Fibroblast of lung (primary cell): Measurements from ENCODE around the gene GOLGA1. TPM values are rescaled to one million over a fixed set of nuclear protein-coding genes. Genes with fewer than 3 reads are reported as not detected.
A peak's percentile ranks its signal among the peaks of the same experiment; 100 is the strongest.
"Not testable (repeated sequence)": the region's sequence is repeated elsewhere in the genome, so short reads cannot be mapped to it uniquely, and the experiment has no call there.

ENCODE experiments used
- DNase-seq, 2 donors: peaks; one replicate each; pipeline versions ENCODE4 v3.0.0 to v3.0.0-alpha.2; 2010; ENCODE audit warnings: low read depth in 2 of 2
- H2AFZ ChIP-seq: 2 replicates; pipeline ENCODE4 v1.5.1; 2012; ENCODE audit warnings: low read length, control low read depth, inconsistent platforms
- H3K27ac ChIP-seq: 2 replicates; pipeline ENCODE4 v1.5.1; 2011; ENCODE audit warnings: low read length, control low read depth; ENCODE audit not compliant: insufficient read depth
- H3K27me3 ChIP-seq: 2 replicates; pipeline ENCODE4 v1.5.1; 2011; ENCODE audit warnings: mild to moderate bottlenecking, low read length; ENCODE audit not compliant: control insufficient read depth, insufficient read depth
- H3K36me3 ChIP-seq: 2 replicates; pipeline ENCODE4 v1.5.1; 2011; ENCODE audit warnings: low read length; ENCODE audit not compliant: control insufficient read depth, insufficient read depth
- H3K4me1 ChIP-seq: 2 replicates; pipeline ENCODE4 v1.5.1; 2011; ENCODE audit warnings: low read length; ENCODE audit not compliant: control insufficient read depth, insufficient read depth; ENCODE audit errors: extremely low read depth
- H3K4me2 ChIP-seq: 2 replicates; pipeline ENCODE4 v1.5.1; 2011; ENCODE audit warnings: low read length, control low read depth; ENCODE audit not compliant: insufficient read depth; ENCODE audit errors: extremely low read depth
- H3K4me3 ChIP-seq, 4 experiments: fragments of 200-600 bp in 1 of 4; sonication (generic) in 1 of 4; replicated peaks in 1 of 4; 2 replicates each; pipeline ENCODE4 v1.5.1; 2011 to 2016; ENCODE audit warnings: low read length in 4 of 4, low read depth in 3 of 4, mild to moderate bottlenecking in 3 of 4, control low read depth in 2 of 4, inconsistent platforms in 1 of 4, mixed read lengths in 1 of 4; ENCODE audit not compliant: insufficient read depth in 1 of 4; ENCODE audit errors: control extremely low read depth in 1 of 4
- H3K79me2 ChIP-seq: 2 replicates; pipeline ENCODE4 v1.5.1; 2012; ENCODE audit warnings: mild to moderate bottlenecking, low read length, inconsistent platforms; ENCODE audit not compliant: control insufficient read depth, insufficient read depth
- H3K9ac ChIP-seq: 2 replicates; pipeline ENCODE4 v1.5.1; 2011; ENCODE audit warnings: mild to moderate bottlenecking, low read length, control low read depth; ENCODE audit not compliant: insufficient read depth
- H3K9me3 ChIP-seq: 2 replicates; pipeline ENCODE4 v1.5.1; 2012; ENCODE audit warnings: low read depth, low read length; ENCODE audit not compliant: control insufficient read depth, insufficient read depth
- H4K20me1 ChIP-seq: 2 replicates; pipeline ENCODE4 v1.5.1; 2011; ENCODE audit warnings: low read length; ENCODE audit not compliant: control insufficient read depth, insufficient read depth; ENCODE audit errors: extremely low read depth
- EZH2 ChIP-seq: IDR thresholded peaks from 2 replicates; pipeline ENCODE4 v1.5.1; 2012; ENCODE audit warnings: low read length, control low read depth, mild to moderate bottlenecking; ENCODE audit errors: missing control alignments
- polyA plus RNA-seq, 2 donors: library from polyadenylated mRNA; depleted of rRNA in 1 of 2; stranded (reverse) in 1 of 2; unstranded in 1 of 2; fragments of >200 nt; gene quantifications; 2 replicates each; pipeline ENCODE4 v1.2.1, GENCODE V29; 2011 to 2012; ENCODE audit warnings: missing spikeins in 1 of 2
- total RNA-seq: library from RNA; depleted of rRNA; stranded (reverse); fragments of >200 nt; gene quantifications from 2 replicates; pipeline ENCODE4 v1.2.1, GENCODE V29; 2014
- TF ChIP-seq, protein P1 (sequence below), 2 donors: IDR thresholded peaks in 1 of 2; conservative IDR thresholded peaks in 1 of 2; 1 replicate in 1 of 2; 2 replicates in 1 of 2; pipeline ENCODE4 v1.5.1; 2011 to 2012; ENCODE audit warnings: low read length in 2 of 2, control low read depth in 1 of 2, inconsistent platforms in 1 of 2, low read depth in 1 of 2, mild to moderate bottlenecking in 1 of 2

GOLGA1 gene
- total and polyA plus RNA-seq, 2 donors (not counting 1 experiment from before 2014, with no cell fraction given): 12.0 to 15.9 TPM

DNA sequence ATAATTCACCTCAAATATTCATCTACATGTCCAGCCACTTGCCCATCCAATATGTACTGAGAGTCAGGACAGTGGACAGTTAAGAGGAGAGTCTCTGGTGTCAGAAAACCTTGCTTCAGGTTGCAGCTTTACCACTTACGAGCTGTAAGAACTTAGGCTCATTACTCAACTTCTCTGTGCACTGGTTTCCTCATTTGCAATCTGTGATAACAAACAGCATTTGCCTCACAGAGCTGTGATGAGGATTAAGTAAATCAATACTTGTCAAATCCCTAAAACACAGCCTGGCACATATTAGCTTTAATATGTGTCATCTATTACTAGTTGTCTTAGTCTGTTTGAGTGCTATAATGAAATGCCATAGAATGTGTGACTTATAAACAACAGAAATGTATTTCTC, 8.6 kb downstream of the GOLGA1 start:
- TF ChIP-seq, protein P1, sequence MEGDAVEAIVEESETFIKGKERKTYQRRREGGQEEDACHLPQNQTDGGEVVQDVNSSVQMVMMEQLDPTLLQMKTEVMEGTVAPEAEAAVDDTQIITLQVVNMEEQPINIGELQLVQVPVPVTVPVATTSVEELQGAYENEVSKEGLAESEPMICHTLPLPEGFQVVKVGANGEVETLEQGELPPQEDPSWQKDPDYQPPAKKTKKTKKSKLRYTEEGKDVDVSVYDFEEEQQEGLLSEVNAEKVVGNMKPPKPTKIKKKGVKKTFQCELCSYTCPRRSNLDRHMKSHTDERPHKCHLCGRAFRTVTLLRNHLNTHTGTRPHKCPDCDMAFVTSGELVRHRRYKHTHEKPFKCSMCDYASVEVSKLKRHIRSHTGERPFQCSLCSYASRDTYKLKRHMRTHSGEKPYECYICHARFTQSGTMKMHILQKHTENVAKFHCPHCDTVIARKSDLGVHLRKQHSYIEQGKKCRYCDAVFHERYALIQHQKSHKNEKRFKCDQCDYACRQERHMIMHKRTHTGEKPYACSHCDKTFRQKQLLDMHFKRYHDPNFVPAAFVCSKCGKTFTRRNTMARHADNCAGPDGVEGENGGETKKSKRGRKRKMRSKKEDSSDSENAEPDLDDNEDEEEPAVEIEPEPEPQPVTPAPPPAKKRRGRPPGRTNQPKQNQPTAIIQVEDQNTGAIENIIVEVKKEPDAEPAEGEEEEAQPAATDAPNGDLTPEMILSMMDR (conservative IDR thresholded peaks at IDR 0.05 in 1 of 2, IDR thresholded peaks at IDR 0.05 in 1 of 2; ENCODE audit: low read depth in 1 of 2, low read length in 2 of 2): no peak
- Histone ChIP-seq H3K4me1 (no peaks in the 10 kb centered on the region), H3K27me3 (no peaks in the 10 kb centered on the region), H3K9me3 (no peaks in the 10 kb centered on the region), H3K36me3 (peaks cover 2% of the 10 kb centered on the region), H3K4me2 (no peak overlapping the region), H4K20me1 (no peaks in the 10 kb centered on the region), H3K79me2 (no peaks in the 10 kb centered on the region), H3K27ac (no peak overlapping the region), H2AFZ (no peak overlapping the region), H3K9ac (no peak overlapping the region), H3K4me3 (no peak overlapping the region)
- no peak for DNase-seq

GRCh38 chr9:124929464-124929863, 11.4 kb downstream of the GOLGA1 start:
- no peaks in the 10 kb centered on the region for H3K79me2 ChIP-seq
- no peak overlapping the region for H3K4me3 ChIP-seq
- H3K9me3 ChIP-seq: no peaks in the 10 kb centered on the region
- H3K27ac ChIP-seq: no peak overlapping the region
- no peak overlapping the region for H3K4me2 ChIP-seq
- H3K9ac ChIP-seq: no peak overlapping the region
- H3K36me3 ChIP-seq: peaks cover 4% of the 10 kb centered on the region
- H3K27me3 ChIP-seq: no peaks in the 10 kb centered on the region
- H2AFZ ChIP-seq: no peak overlapping the region
- DNase-seq: no peak
- TF ChIP-seq EZH2: no peak
- TF ChIP-seq, protein P1 (conservative IDR thresholded peaks at IDR 0.05 in 1 of 2, IDR thresholded peaks at IDR 0.05 in 1 of 2; ENCODE audit: low read depth in 1 of 2, low read length in 2 of 2): no peak
- H4K20me1 ChIP-seq: no peaks in the 10 kb centered on the region
- H3K4me1 ChIP-seq: no peaks in the 10 kb centered on the region

GRCh38 chr9:124928116-124928515, 12.8 kb downstream of the GOLGA1 start:
- no peaks in the 10 kb centered on the region for H3K27me3 ChIP-seq
- no peaks in the 10 kb centered on the region for H3K4me1 ChIP-seq
- H4K20me1 ChIP-seq: no peaks in the 10 kb centered on the region
- H3K36me3 ChIP-seq: peaks cover 4% of the 10 kb centered on the region
- no peak overlapping the region for H2AFZ ChIP-seq
- no peak overlapping the region for H3K27ac ChIP-seq
- H3K9ac ChIP-seq: no peak overlapping the region
- TF ChIP-seq EZH2: no peak
- DNase-seq: no peak
- H3K9me3 ChIP-seq: no peaks in the 10 kb centered on the region
- H3K4me3 ChIP-seq: no peak overlapping the region
- H3K79me2 ChIP-seq: no peaks in the 10 kb centered on the region
- no peak overlapping the region for H3K4me2 ChIP-seq

- H3K27ac ChIP-seq, H3K4me1 ChIP-seq, H3K9me3 ChIP-seq, H4K20me1 ChIP-seq, H3K4me2 ChIP-seq, H3K9ac ChIP-seq, H3K36me3 ChIP-seq, H3K27me3 ChIP-seq, H3K4me3 ChIP-seq, H2AFZ ChIP-seq, H3K79me2 ChIP-seq: not testable (repeated sequence)
- peak in 1 of 2 donors; percentile 46 for DNase-seq
Measured at GRCh38 chr9:124920394-124920793, 20.5 kb downstream of the GOLGA1 start.
